ENCODE results near the gene GPC4.

DNA sequence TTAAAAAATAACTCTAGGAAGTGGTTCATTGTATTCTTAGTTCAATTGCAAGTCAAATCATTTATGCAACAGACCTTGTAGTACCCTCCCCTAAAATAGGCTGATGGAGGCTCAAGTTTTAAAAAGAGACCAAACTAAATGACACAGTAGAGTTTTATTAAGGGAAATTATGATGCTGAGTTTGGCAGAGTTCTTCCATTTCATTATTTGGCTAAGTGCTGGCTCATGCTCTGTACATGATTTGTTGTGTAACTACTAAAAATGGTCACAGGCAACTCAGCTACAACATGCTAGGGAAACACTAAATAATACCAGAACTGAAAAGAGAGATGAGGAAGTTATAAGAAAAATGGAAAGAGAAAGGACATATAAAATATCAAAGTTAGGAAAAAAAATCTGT, 101.0 kb downstream of the GPC4 start:
- no peak for TF ChIP-seq GATA2 (IDR thresholded peaks at IDR 0.05; ENCODE audit: low read depth, low read length)
- no peak for TF ChIP-seq GATA3 (IDR thresholded peaks at IDR 0.05; ENCODE audit: low read depth, low read length)

Data from SH-SY5Y (cell line).